K562 (cell line): Measurements from ENCODE around the gene IGF1R. TPM values are rescaled to one million over a fixed set of nuclear protein-coding genes. Genes with fewer than 3 reads are reported as not detected.

Experiments used
- ATAC-seq: fragments of 200-7000 bp; cut with Tn5 transposase; 3 replicates; pipeline ENCODE4 v1.9.1; 2020; ENCODE audit warnings: moderate library complexity
- BruUV-seq: library from RNA; stranded (reverse); fragments of 400-500 nt; replicated peaks from 2 replicates; lab custom pipeline; 2021; lab: Mats Ljungman, UMichigan
- CTCF ChIA-PET: fragments of 300-600 bp; formaldehyde crosslinking; extraction: SDS; loops from one replicate; lab custom pipeline; 2021; ENCODE audit warnings: low intra/inter-chr PET ratio; lab: Yijun Ruan, JAX
- POLR2A ChIA-PET: fragments of 300-600, 350-650 bp; sonication (Branson Sonifier 250); formaldehyde crosslinking; extraction: SDS; loops from one replicate; lab custom pipeline; 2021; ENCODE audit warnings: antibody characterized with exemption, inconsistent platforms; lab: Yijun Ruan, JAX
- DNase-seq, 4 experiments: peaks; one replicate each; pipeline versions ENCODE4 v3.0.0 to v3.0.0-alpha.2; 2011 to 2018; ENCODE audit warnings: low spot score in 3 of 4, mixed read lengths in 3 of 4; ENCODE audit errors: extremely low read depth in 1 of 4
- FAIRE-seq: peaks from 2 replicates; lab custom pipeline; 2011; peaks lifted over from hg19 to GRCh38; lab: Jason Lieb, UNC
- H2AFZ ChIP-seq: 2 replicates; pipeline ENCODE4 v1.6.0; 2011; ENCODE audit warnings: low read depth, low read length, control low read depth, inconsistent platforms
- H3K27ac ChIP-seq: fragments of 200-600 bp; 3 replicates; pipeline ENCODE4 v1.8.0; 2011; ENCODE audit warnings: low read depth, mild to moderate bottlenecking, control low read depth, inconsistent platforms, low read length, moderate library complexity, mixed read lengths; ENCODE audit errors: extremely low read depth
- H3K27me3 ChIP-seq, 2 experiments: fragments of 300-600 bp in 1 of 2; 2 replicates in 1 of 2; 3 replicates in 1 of 2; pipeline versions ENCODE4 v1.6.0 to v1.8.0; 2011; ENCODE audit warnings: inconsistent platforms in 2 of 2, low read length in 2 of 2, mild to moderate bottlenecking in 1 of 2, mixed read lengths in 1 of 2, moderate library complexity in 1 of 2; ENCODE audit not compliant: control insufficient read depth in 2 of 2, insufficient read depth in 2 of 2
- H3K36me3 ChIP-seq: fragments of 300-600 bp; 3 replicates; pipeline ENCODE4 v1.8.0; 2011; ENCODE audit warnings: mild to moderate bottlenecking, low read length, inconsistent platforms; ENCODE audit not compliant: control insufficient read depth, insufficient read depth
- H3K4me1 ChIP-seq, 2 experiments: fragments of 200-600 bp in 1 of 2; replicated peaks in 1 of 2; 2 replicates in 1 of 2; 3 replicates in 1 of 2; pipeline versions ENCODE4 v1.5.1 to v1.8.0; 2011; ENCODE audit warnings: inconsistent platforms in 2 of 2, low read length in 2 of 2, mild to moderate bottlenecking in 1 of 2, mixed read lengths in 1 of 2, moderate library complexity in 1 of 2; ENCODE audit not compliant: control insufficient read depth in 2 of 2, insufficient read depth in 2 of 2
- H3K4me2 ChIP-seq: 2 replicates; pipeline ENCODE4 v1.6.1; 2011; ENCODE audit warnings: low read length, control low read depth, inconsistent platforms, mixed read lengths; ENCODE audit not compliant: insufficient read depth
- H3K4me3 ChIP-seq: fragments of 200-600 bp; sonication (generic), shearing (Covaris generic); 2 replicates; pipeline ENCODE4 v1.5.1; 2016; ENCODE audit warnings: control low read depth, inconsistent platforms
- H3K79me2 ChIP-seq: fragments of 200-600 bp; 3 replicates; pipeline ENCODE4 v1.8.0; 2011; ENCODE audit warnings: low read length, inconsistent platforms; ENCODE audit not compliant: control insufficient read depth, insufficient read depth
- H3K9ac ChIP-seq, 2 experiments: 2 replicates each; pipeline versions ENCODE4 v1.6.0 to v1.6.1; 2011; ENCODE audit warnings: low read depth in 2 of 2, low read length in 2 of 2, control low read depth in 1 of 2, inconsistent platforms in 1 of 2, mild to moderate bottlenecking in 1 of 2, mixed read lengths in 1 of 2; ENCODE audit not compliant: insufficient read depth in 1 of 2
- H3K9me1 ChIP-seq: one replicate; pipeline ENCODE4 v1.6.0; 2011; ENCODE audit warnings: inconsistent platforms, mild to moderate bottlenecking, low read length, moderate library complexity; ENCODE audit not compliant: control insufficient read depth, insufficient read depth
- H3K9me3 ChIP-seq: replicated peaks from 2 replicates; pipeline ENCODE4 v1.5.1; 2011; ENCODE audit warnings: low read depth, low read length, inconsistent platforms; ENCODE audit not compliant: control insufficient read depth, insufficient read depth
- H4K20me1 ChIP-seq: replicated peaks from 2 replicates; pipeline ENCODE4 v1.6.1; 2011; ENCODE audit warnings: low read length, inconsistent platforms, mixed read lengths; ENCODE audit not compliant: control insufficient read depth, insufficient read depth
- BACH1 ChIP-seq: fragments of 200-800 bp; sonication (Bioruptor generic); IDR thresholded peaks from 2 replicates; pipeline ENCODE4 v1.6.1; 2016; ENCODE audit warnings: missing genetic modification characterization, missing compliant biosample characterization
- RCOR1 ChIP-seq, 2 experiments: IDR thresholded peaks; 2 replicates each; pipeline ENCODE4 v1.6.1; 2012; ENCODE audit warnings: low read depth in 2 of 2, low read length in 2 of 2, borderline replicate concordance in 1 of 2, improper control_type of control experiment in 1 of 2
- TBL1XR1 ChIP-seq, 2 experiments: IDR thresholded peaks; 2 replicates each; pipeline ENCODE4 v1.6.1; 2012; ENCODE audit warnings: improper control_type of control experiment in 2 of 2, low read length in 2 of 2, mild to moderate bottlenecking in 1 of 2
- ZNF134 ChIP-seq: fragments of 250-450 bp; sonication (Bioruptor Pico); conservative IDR thresholded peaks from 2 replicates; pipeline ENCODE4 v1.4.0; 2020
- ZNF324 ChIP-seq: fragments of 250-450 bp; sonication (Bioruptor Pico); IDR thresholded peaks from 2 replicates; pipeline ENCODE4 v1.4.0; 2020; ENCODE audit warnings: mild to moderate bottlenecking
- WGBS: fragments of 100-300 bp; shearing (Covaris generic); methylation state at CpG from one replicate; pipeline ENCODE4 v1.1.6; 2016; ENCODE audit warnings: low coverage, mixed read lengths; ENCODE audit not compliant: insufficient coverage; ENCODE audit errors: missing lambda C conversion rate; 5-methylcytosine and 5-hydroxymethylcytosine counted together
- in situ Hi-C: fragments of 300-500 bp; cut with MboI; formaldehyde crosslinking; loops from 4 replicates; pipeline ENCODE4 v1.15.0; 2018; ENCODE audit warnings: inconsistent platforms, mixed read lengths
- intact Hi-C: fragments of 100-400 bp; cut with micrococcal nuclease; formaldehyde crosslinking; loops from 2 replicates; pipeline ENCODE4 v1.14.2; 2022
- polyA plus RNA-seq, 8 experiments: library from polyadenylated mRNA; depleted of rRNA in 4 of 8; stranded (reverse) in 5 of 8; unstranded in 3 of 8; fragments of >200 nt; fragmentation: Nextera tagmentation in 2 of 8; fragmentation: Illumina TruSeq in 1 of 8; extraction: Ambion mirVana in 2 of 8; extraction: Trizol in 1 of 8; gene quantifications; 2 replicates each; pipeline versions ENCODE4 v1.2.1 to v1.2.3, GENCODE V29; 2011 to 2014; ENCODE audit warnings: inconsistent platforms in 1 of 8, missing spikeins in 1 of 8
- total RNA-seq, 7 experiments: library from RNA; depleted of rRNA in 6 of 7; stranded (reverse); fragments of >200 nt in 6 of 7; fragmentation: Illumina TruSeq in 2 of 7; extraction: Trizol in 2 of 7; gene quantifications; 2 replicates each; pipeline versions ENCODE4 v1.2.1 to v1.2.3, GENCODE V29; 2011 to 2021; ENCODE audit warnings: low replicate concordance in 1 of 7
- TF ChIP-seq, protein P1 (sequence below): IDR thresholded peaks from 2 replicates; pipeline ENCODE4 v1.6.1; 2011; ENCODE audit not compliant: insufficient read length; ENCODE audit errors: extremely low read depth
- TF ChIP-seq, protein P2 (sequence below): fragments of 450-650 bp; IDR thresholded peaks from 2 replicates; pipeline ENCODE4 v1.6.1; 2018; ENCODE audit not compliant: partially characterized antibody
- TF ChIP-seq, protein P3 (sequence below): sonication (generic); formaldehyde crosslinking; IDR thresholded peaks from 2 replicates; pipeline ENCODE4 v1.8.1; 2023; ENCODE audit warnings: mild to moderate bottlenecking, missing genetic modification reagents
- TF ChIP-seq, protein P4 (sequence below): fragments of 200-800 bp; sonication (Bioruptor generic); IDR thresholded peaks from 2 replicates; pipeline ENCODE4 v1.6.1; 2017; ENCODE audit warnings: missing genetic modification characterization, missing compliant biosample characterization
- TF ChIP-seq, protein P5 (sequence below): fragments of 150-350 bp; IDR thresholded peaks from 2 replicates; pipeline ENCODE4 v1.6.1; 2014; ENCODE audit warnings: low read depth, mild to moderate bottlenecking, low read length, borderline replicate concordance

IGF1R gene
- total and polyA plus RNA-seq, 9 of the 15 experiments (the other 6 are each of a cell fraction or from before 2014, with no cell fraction given) = 0.35 to 8.0 (median 1.6) TPM

DNA sequence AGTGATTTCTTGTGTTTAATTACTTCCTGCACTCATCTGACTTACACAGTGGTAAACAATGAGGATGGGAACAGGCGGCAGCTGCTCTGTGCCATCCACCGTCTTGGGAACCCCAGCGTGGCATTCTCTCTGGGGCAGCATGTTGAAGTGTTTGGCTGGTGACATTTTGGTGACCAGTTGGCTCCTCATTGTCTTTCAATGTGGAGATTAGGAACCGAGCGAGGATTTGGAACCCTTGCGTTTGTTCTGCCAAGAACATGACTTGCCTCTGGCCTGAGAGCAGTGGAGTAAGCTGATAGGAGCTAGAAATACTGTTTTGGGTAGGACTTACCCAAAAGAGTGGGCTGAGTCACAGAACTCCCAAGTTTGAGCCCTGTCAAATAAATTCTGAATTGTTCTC is 88.8 kb downstream of the IGF1R start:
- Histone ChIP-seq H3K4me1 (no peaks in the 10 kb centered on the region; a peak in 1 of 5 replicates), H3K9me3 (no peaks in the 10 kb centered on the region), H3K9me1 (no peaks in the 10 kb centered on the region), H2AFZ (no peak overlapping the region), H3K27ac (no peak overlapping the region), H3K79me2 (no peaks in the 10 kb centered on the region), H4K20me1 (peaks cover 35% of the 10 kb centered on the region), H3K4me2 (no peak overlapping the region), H3K36me3 (no peaks in the 10 kb centered on the region), H3K4me3 (no peak overlapping the region), H3K27me3 (peaks cover 16 to 38% of the 10 kb centered on the region in 2 experiments), H3K9ac (no peak overlapping the region)
- FAIRE-seq (no peak), DNase-seq (no peak), ATAC-seq (no peak)
- ChIA-PET CTCF (no interaction called here), POLR2A (no interaction called here)
- WGBS = under 1% methylated on average over 6 of the region's 6 CpGs
- in situ Hi-C loops = no loop called here
- BruUV-seq = no TSS peak
- intact Hi-C loops = no loop called here
- TF ChIP-seq, protein P1, sequence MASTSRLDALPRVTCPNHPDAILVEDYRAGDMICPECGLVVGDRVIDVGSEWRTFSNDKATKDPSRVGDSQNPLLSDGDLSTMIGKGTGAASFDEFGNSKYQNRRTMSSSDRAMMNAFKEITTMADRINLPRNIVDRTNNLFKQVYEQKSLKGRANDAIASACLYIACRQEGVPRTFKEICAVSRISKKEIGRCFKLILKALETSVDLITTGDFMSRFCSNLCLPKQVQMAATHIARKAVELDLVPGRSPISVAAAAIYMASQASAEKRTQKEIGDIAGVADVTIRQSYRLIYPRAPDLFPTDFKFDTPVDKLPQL = no peak
- TF ChIP-seq, protein P2, sequence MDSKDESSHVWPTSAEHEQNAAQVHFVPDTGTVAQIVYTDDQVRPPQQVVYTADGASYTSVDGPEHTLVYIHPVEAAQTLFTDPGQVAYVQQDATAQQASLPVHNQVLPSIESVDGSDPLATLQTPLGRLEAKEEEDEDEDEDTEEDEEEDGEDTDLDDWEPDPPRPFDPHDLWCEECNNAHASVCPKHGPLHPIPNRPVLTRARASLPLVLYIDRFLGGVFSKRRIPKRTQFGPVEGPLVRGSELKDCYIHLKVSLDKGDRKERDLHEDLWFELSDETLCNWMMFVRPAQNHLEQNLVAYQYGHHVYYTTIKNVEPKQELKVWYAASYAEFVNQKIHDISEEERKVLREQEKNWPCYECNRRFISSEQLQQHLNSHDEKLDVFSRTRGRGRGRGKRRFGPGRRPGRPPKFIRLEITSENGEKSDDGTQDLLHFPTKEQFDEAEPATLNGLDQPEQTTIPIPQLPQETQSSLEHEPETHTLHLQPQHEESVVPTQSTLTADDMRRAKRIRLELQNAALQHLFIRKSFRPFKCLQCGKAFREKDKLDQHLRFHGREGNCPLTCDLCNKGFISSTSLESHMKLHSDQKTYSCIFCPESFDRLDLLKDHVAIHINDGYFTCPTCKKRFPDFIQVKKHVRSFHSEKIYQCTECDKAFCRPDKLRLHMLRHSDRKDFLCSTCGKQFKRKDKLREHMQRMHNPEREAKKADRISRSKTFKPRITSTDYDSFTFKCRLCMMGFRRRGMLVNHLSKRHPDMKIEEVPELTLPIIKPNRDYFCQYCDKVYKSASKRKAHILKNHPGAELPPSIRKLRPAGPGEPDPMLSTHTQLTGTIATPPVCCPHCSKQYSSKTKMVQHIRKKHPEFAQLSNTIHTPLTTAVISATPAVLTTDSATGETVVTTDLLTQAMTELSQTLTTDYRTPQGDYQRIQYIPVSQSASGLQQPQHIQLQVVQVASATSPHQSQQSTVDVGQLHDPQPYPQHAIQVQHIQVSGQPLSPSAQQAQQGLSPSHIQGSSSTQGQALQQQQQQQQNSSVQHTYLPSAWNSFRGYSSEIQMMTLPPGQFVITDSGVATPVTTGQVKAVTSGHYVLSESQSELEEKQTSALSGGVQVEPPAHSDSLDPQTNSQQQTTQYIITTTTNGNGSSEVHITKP = no peak
- TF ChIP-seq ZNF324 (CRISPR knock-in tag) (no peak), BACH1 (tag) (no peak), RCOR1 (IDR thresholded peaks at IDR 0.05; ENCODE audit: borderline replicate concordance in 1 of 2, low read depth in 2 of 2, low read length in 2 of 2) (no peak), TBL1XR1 (IDR thresholded peaks at IDR 0.05; ENCODE audit: low read length in 2 of 2) (no peak), ZNF134 (CRISPR knock-in tag) (no peak)
- TF ChIP-seq, protein P3, sequence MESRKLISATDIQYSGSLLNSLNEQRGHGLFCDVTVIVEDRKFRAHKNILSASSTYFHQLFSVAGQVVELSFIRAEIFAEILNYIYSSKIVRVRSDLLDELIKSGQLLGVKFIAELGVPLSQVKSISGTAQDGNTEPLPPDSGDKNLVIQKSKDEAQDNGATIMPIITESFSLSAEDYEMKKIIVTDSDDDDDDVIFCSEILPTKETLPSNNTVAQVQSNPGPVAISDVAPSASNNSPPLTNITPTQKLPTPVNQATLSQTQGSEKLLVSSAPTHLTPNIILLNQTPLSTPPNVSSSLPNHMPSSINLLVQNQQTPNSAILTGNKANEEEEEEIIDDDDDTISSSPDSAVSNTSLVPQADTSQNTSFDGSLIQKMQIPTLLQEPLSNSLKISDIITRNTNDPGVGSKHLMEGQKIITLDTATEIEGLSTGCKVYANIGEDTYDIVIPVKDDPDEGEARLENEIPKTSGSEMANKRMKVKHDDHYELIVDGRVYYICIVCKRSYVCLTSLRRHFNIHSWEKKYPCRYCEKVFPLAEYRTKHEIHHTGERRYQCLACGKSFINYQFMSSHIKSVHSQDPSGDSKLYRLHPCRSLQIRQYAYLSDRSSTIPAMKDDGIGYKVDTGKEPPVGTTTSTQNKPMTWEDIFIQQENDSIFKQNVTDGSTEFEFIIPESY (CRISPR knock-in tag) = no peak
- TF ChIP-seq, protein P4, sequence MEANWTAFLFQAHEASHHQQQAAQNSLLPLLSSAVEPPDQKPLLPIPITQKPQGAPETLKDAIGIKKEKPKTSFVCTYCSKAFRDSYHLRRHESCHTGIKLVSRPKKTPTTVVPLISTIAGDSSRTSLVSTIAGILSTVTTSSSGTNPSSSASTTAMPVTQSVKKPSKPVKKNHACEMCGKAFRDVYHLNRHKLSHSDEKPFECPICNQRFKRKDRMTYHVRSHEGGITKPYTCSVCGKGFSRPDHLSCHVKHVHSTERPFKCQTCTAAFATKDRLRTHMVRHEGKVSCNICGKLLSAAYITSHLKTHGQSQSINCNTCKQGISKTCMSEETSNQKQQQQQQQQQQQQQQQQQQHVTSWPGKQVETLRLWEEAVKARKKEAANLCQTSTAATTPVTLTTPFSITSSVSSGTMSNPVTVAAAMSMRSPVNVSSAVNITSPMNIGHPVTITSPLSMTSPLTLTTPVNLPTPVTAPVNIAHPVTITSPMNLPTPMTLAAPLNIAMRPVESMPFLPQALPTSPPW (CRISPR knock-in tag) = no peak
- TF ChIP-seq, protein P5, sequence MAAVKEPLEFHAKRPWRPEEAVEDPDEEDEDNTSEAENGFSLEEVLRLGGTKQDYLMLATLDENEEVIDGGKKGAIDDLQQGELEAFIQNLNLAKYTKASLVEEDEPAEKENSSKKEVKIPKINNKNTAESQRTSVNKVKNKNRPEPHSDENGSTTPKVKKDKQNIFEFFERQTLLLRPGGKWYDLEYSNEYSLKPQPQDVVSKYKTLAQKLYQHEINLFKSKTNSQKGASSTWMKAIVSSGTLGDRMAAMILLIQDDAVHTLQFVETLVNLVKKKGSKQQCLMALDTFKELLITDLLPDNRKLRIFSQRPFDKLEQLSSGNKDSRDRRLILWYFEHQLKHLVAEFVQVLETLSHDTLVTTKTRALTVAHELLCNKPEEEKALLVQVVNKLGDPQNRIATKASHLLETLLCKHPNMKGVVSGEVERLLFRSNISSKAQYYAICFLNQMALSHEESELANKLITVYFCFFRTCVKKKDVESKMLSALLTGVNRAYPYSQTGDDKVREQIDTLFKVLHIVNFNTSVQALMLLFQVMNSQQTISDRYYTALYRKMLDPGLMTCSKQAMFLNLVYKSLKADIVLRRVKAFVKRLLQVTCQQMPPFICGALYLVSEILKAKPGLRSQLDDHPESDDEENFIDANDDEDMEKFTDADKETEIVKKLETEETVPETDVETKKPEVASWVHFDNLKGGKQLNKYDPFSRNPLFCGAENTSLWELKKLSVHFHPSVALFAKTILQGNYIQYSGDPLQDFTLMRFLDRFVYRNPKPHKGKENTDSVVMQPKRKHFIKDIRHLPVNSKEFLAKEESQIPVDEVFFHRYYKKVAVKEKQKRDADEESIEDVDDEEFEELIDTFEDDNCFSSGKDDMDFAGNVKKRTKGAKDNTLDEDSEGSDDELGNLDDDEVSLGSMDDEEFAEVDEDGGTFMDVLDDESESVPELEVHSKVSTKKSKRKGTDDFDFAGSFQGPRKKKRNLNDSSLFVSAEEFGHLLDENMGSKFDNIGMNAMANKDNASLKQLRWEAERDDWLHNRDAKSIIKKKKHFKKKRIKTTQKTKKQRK = no peak
